Activated T-cell treated with anti-CD3 and anti-CD28 coated beads, Interleukin-2, amount 50 U/mL, for 24 hours (primary cell): ENCODE data around the gene LRMDA.
"Not testable (repeated sequence)": the region's sequence is repeated elsewhere in the genome, so short reads cannot be mapped to it uniquely, and the experiment has no call there.

Experiments used
- DNase-seq: peaks from one replicate; pipeline ENCODE4 v3.0.0-alpha.2; 2020
- H3K27ac Mint-ChIP-seq: 2 replicates; pipeline ENCODE4 v1.8.0; 2020; ENCODE audit warnings: mild to moderate bottlenecking, mixed read lengths
- H3K27me3 Mint-ChIP-seq: 2 replicates; pipeline ENCODE4 v1.8.0; 2020; ENCODE audit warnings: mixed read lengths
- H3K36me3 Mint-ChIP-seq: 2 replicates; pipeline ENCODE4 v1.8.0; 2020; ENCODE audit warnings: low read depth, mixed read lengths
- H3K4me1 Mint-ChIP-seq: 2 replicates; pipeline ENCODE4 v1.8.0; 2020; ENCODE audit warnings: low read depth, mixed read lengths
- H3K4me3 Mint-ChIP-seq: 2 replicates; pipeline ENCODE4 v1.8.0; 2020; ENCODE audit warnings: mild to moderate bottlenecking, moderate library complexity, mixed read lengths
- H3K9me3 Mint-ChIP-seq: 2 replicates; pipeline ENCODE4 v1.8.0; 2020; ENCODE audit warnings: mixed read lengths

LRMDA gene

GRCh38 chr10:76497666-76498065 lies 1066.2 kb downstream of the LRMDA start:
- no peak overlapping the region for H3K27ac Mint-ChIP-seq
- H3K9me3 Mint-ChIP-seq = peaks cover 1% of the 10 kb centered on the region
- DNase-seq = no peak
- H3K4me3 Mint-ChIP-seq = no peak overlapping the region
- H3K36me3 Mint-ChIP-seq = no peaks in the 10 kb centered on the region
- no peaks in the 10 kb centered on the region for H3K4me1 Mint-ChIP-seq
- no peaks in the 10 kb centered on the region for H3K27me3 Mint-ChIP-seq

- no peaks in the 10 kb centered on the region for H3K27me3 Mint-ChIP-seq
- H3K9me3 Mint-ChIP-seq = peaks cover 22% of the 10 kb centered on the region
- no peak overlapping the region for H3K4me3 Mint-ChIP-seq
These were observed 1073.4 kb downstream of the LRMDA start for GRCh38 chr10:76504823-76505222.

GRCh38 chr10:76509446-76509845 lies 1078.0 kb downstream of the LRMDA start:
- no peaks in the 10 kb centered on the region for H3K4me1 Mint-ChIP-seq
- DNase-seq = no peak

More at GRCh38 chr10:76504823-76505222, 1073.4 kb downstream of the LRMDA start:
- DNase-seq = no peak
- H3K27ac Mint-ChIP-seq = no peak overlapping the region
- H3K4me1 Mint-ChIP-seq = no peaks in the 10 kb centered on the region
- H3K36me3 Mint-ChIP-seq = no peaks in the 10 kb centered on the region

GRCh38 chr10:76514321-76514720 lies 1082.9 kb downstream of the LRMDA start:
- Mint-ChIP-seq H3K27ac (no peak overlapping the region), H3K9me3 (no peaks in the 10 kb centered on the region), H3K4me3 (no peak overlapping the region), H3K4me1 (no peaks in the 10 kb centered on the region), H3K36me3 (no peaks in the 10 kb centered on the region), H3K27me3 (no peaks in the 10 kb centered on the region)
- DNase-seq = no peak

More at GRCh38 chr10:76509446-76509845, 1078.0 kb downstream of the LRMDA start:
- no peaks in the 10 kb centered on the region for H3K36me3 Mint-ChIP-seq
- H3K4me3 Mint-ChIP-seq = no peak overlapping the region
- peaks cover 16% of the 10 kb centered on the region for H3K9me3 Mint-ChIP-seq
- H3K27ac Mint-ChIP-seq = no peak overlapping the region
- no peaks in the 10 kb centered on the region for H3K27me3 Mint-ChIP-seq

GRCh38 chr10:76514869-76515268 lies 1083.4 kb downstream of the LRMDA start:
- Mint-ChIP-seq H3K4me1 (no peaks in the 10 kb centered on the region), H3K36me3 (no peaks in the 10 kb centered on the region), H3K9me3 (no peaks in the 10 kb centered on the region), H3K27ac (no peak overlapping the region), H3K27me3 (no peaks in the 10 kb centered on the region), H3K4me3 (no peak overlapping the region)
- no peak for DNase-seq

GRCh38 chr10:76522547-76522946 lies 1091.1 kb downstream of the LRMDA start:
- no peak for DNase-seq
- H3K4me3 Mint-ChIP-seq = no peak overlapping the region
- H3K27me3 Mint-ChIP-seq = no peaks in the 10 kb centered on the region
- no peaks in the 10 kb centered on the region for H3K36me3 Mint-ChIP-seq
- no peaks in the 10 kb centered on the region for H3K4me1 Mint-ChIP-seq
- no peak overlapping the region for H3K27ac Mint-ChIP-seq
- H3K9me3 Mint-ChIP-seq = peaks cover 3% of the 10 kb centered on the region

- Mint-ChIP-seq H3K4me3 (no peak overlapping the region), H3K27me3 (no peaks in the 10 kb centered on the region), H3K4me1 (no peaks in the 10 kb centered on the region), H3K9me3 (peaks cover 3% of the 10 kb centered on the region), H3K27ac (no peak overlapping the region), H3K36me3 (no peaks in the 10 kb centered on the region)
- DNase-seq = no peak
These were observed 1091.8 kb downstream of the LRMDA start for GRCh38 chr10:76523246-76523645.

- DNase-seq = no peak
- H3K4me1 Mint-ChIP-seq = no peaks in the 10 kb centered on the region
- H3K36me3 Mint-ChIP-seq = no peaks in the 10 kb centered on the region
- no peak overlapping the region for H3K4me3 Mint-ChIP-seq
- no peaks in the 10 kb centered on the region for H3K27me3 Mint-ChIP-seq
- no peak overlapping the region for H3K27ac Mint-ChIP-seq
- peaks cover 3% of the 10 kb centered on the region for H3K9me3 Mint-ChIP-seq
These were observed 1092.4 kb downstream of the LRMDA start for GRCh38 chr10:76523791-76524351.

- H3K36me3 Mint-ChIP-seq, H3K4me3 Mint-ChIP-seq, H3K9me3 Mint-ChIP-seq, H3K27ac Mint-ChIP-seq, H3K4me1 Mint-ChIP-seq, DNase-seq, H3K27me3 Mint-ChIP-seq: not testable (repeated sequence)
These were observed 1095.4 kb downstream of the LRMDA start for GRCh38 chr10:76526833-76527232.

- Mint-ChIP-seq H3K4me1 (no peaks in the 10 kb centered on the region), H3K27me3 (no peaks in the 10 kb centered on the region), H3K36me3 (no peaks in the 10 kb centered on the region), H3K27ac (no peak overlapping the region), H3K9me3 (no peaks in the 10 kb centered on the region), H3K4me3 (no peak overlapping the region)
- no peak for DNase-seq
These were observed 1108.9 kb downstream of the LRMDA start for GRCh38 chr10:76540331-76540730.

GRCh38 chr10:76540786-76541185 lies 1109.4 kb downstream of the LRMDA start:
- Mint-ChIP-seq H3K4me3 (no peak overlapping the region), H3K4me1 (no peaks in the 10 kb centered on the region), H3K9me3 (no peaks in the 10 kb centered on the region), H3K27me3 (no peaks in the 10 kb centered on the region), H3K27ac (no peak overlapping the region), H3K36me3 (no peaks in the 10 kb centered on the region)
- DNase-seq = no peak

- DNase-seq = no peak
- Mint-ChIP-seq H3K9me3 (no peaks in the 10 kb centered on the region), H3K36me3 (no peaks in the 10 kb centered on the region), H3K4me1 (no peaks in the 10 kb centered on the region), H3K27ac (no peak overlapping the region), H3K27me3 (no peaks in the 10 kb centered on the region), H3K4me3 (no peak overlapping the region)
These were observed 1110.4 kb downstream of the LRMDA start for GRCh38 chr10:76541852-76542251.

GRCh38 chr10:76542307-76542930 lies 1111.0 kb downstream of the LRMDA start:
- Mint-ChIP-seq H3K27ac (no peak overlapping the region), H3K4me3 (no peak overlapping the region), H3K36me3 (no peaks in the 10 kb centered on the region), H3K27me3 (peaks cover under 1% of the 10 kb centered on the region), H3K4me1 (no peaks in the 10 kb centered on the region), H3K9me3 (no peaks in the 10 kb centered on the region)
- no peak for DNase-seq

- Mint-ChIP-seq H3K9me3 (no peaks in the 10 kb centered on the region), H3K36me3 (no peaks in the 10 kb centered on the region), H3K4me3 (no peak overlapping the region), H3K27me3 (peaks cover 4% of the 10 kb centered on the region), H3K4me1 (no peaks in the 10 kb centered on the region), H3K27ac (no peak overlapping the region)
- no peak for DNase-seq
These were observed 1112.2 kb downstream of the LRMDA start for GRCh38 chr10:76543655-76544054.

GRCh38 chr10:76544789-76545188 lies 1113.4 kb downstream of the LRMDA start:
- no peak overlapping the region for H3K4me3 Mint-ChIP-seq
- no peak for DNase-seq

More at GRCh38 chr10:76544789-76545188, 1113.4 kb downstream of the LRMDA start:
- H3K4me1 Mint-ChIP-seq = no peaks in the 10 kb centered on the region
- H3K27me3 Mint-ChIP-seq = peaks cover 4% of the 10 kb centered on the region
- no peaks in the 10 kb centered on the region for H3K36me3 Mint-ChIP-seq
- no peaks in the 10 kb centered on the region for H3K9me3 Mint-ChIP-seq
- no peak overlapping the region for H3K27ac Mint-ChIP-seq
